Measurements from ENCODE around the gene ST6GALNAC4.

The ST6GALNAC4 gene

DNA sequence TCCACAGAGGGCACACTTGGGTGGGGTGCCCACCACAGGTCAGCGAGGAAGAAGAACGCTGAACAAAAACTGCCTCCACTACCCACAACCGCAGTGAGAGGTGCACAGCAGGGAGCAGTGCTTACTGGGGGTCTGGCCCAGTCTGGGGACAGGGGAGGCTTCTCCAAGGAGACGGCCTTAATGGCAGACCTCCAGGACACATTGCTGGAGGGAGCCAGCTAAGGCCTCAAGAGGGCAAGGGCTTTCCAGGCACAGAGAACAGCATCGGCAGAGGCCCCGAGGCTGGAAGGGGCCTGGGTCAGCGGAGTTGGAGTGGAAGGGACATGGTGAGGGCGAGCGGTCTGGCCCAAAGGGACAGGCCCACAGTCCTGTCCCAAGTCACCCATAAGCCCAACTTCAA is 29.1 kb upstream of the ST6GALNAC4 start:
- no peak for DNase-seq

- DNase-seq = no peak
These were observed 28.5 kb upstream of the ST6GALNAC4 start for GRCh38 chr9:127945338-127945737.

DNA sequence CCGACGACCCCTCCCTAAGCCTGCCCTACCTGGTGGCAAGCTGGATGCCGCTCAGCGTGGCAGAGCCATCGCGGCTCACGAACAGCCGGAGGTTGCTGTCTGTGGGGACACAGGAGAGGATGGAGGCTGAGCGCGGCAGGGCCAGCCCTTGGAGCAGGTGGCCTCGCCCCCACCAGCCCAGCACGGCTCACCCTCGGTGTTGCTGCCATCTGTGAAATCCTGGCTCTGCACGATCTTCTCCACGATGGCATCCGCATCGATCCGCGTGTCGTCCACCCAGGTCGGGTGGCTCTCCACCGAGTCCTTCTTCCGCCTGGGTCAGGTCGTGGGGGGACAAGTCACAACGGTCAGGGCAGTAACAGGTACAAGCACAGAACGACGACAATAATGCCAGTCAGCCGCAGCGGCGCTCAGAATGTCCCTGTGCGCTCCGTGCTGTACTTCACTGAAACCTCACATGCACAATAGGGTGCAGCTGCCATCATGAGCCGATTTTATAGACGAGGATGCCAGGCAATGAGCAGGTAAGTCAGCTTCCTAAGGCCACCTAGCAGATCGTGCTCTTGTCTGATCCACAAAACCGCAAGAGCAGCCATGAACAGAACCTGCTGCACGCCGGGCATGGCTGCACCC is 27.9 kb upstream of the ST6GALNAC4 start:
- DNase-seq = no peak

DNA sequence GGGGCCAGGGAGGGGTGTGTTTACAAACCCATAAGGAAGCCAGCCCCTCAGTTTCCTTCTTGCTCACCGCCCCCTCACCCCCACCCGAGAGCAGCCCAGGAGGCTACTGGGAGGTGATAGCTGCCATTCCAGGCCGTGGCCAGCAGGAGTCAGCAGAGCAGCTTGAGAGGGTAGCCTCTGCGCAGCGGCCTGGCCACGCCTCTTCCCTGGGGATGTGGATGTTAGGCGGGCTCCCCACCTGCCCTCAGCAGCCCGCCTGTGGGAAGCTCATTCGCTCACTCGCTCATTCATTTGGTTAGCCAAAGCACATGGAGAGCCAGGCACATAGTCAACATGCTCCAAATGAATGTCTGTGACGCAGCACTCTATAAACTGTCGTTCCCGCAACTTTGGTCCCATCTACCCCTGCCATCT is 26.9 kb upstream of the ST6GALNAC4 start:
- peak; percentile 65 for DNase-seq

DNA sequence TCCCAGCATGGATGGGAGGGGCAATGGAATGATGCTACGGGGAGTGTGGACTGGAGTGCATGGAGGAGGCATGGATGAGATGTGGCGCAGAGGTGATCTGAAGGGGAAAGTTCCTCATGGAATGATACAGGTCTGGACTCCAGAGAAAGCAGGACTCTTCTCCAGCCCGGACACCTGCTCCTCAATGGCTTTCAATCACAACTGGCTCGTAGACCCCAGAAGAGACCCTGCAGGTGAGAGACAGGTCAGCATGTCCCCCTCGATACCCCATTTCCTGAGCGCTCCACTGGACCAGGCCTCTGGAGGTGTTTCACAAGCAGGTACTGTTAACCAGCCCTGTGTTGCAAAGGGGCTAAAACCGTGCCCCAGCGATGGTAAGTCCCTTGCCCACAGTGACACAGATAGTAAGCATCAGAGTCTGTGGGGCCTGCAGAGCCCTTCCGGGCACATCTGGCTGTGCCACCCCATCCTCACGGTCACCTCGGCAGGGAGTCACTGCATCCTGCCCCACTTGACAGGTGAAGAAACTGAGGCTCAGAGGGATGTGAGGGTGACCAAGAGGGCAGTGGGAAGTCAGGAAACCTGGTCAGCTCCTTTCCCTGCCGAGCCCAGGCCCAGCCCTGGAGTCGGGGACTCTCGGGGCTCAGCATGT is 26.3 kb upstream of the ST6GALNAC4 start:
- no peak for DNase-seq

DNA sequence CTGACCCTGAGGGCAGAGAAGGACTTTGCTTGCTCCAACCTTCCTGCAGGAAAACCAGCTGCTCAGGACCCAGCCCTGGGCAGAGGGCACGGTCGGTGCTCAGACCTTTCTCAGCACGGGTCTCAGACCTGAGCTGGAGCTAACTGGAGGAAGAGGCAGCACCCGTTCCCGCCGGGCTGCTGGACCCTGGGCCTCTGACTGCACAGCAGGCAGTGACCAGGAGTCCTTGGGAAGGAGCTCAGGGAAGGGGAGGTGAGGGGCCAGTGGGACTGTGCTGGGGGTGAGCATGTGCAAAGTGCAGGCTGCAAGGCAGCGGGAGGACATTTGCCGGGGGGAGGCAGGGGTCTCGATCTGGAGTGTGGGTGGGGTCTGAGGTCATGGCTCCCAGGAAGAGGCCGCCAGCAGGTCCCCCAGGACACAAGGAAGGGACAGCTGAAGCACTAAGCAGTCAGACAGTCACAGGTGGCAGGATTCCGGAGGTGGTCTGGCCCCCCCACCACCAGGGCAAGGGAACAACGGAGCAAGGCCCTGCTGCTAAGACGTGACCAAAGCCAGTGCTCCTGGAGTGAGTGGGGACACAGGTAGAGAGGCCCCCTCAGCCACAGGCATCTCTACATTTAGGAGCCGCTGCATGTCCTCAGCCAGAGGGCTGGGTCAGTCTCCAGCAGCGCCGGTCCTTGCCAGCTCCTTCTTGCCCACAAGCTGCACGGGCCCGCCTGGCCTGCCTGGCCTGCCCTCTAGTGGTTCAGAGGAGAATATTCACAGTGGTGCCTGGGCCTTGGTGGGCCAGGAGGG is 25.6 kb upstream of the ST6GALNAC4 start:
- DNase-seq = peak; percentile 29

- DNase-seq = no peak
These were observed 25.0 kb upstream of the ST6GALNAC4 start for GRCh38 chr9:127941961-127942215.

- no peak for DNase-seq
These were observed 24.5 kb upstream of the ST6GALNAC4 start for GRCh38 chr9:127941062-127941960.

GRCh38 chr9:127940593-127940992 is 23.8 kb upstream of the ST6GALNAC4 start:
- DNase-seq = no peak

DNA sequence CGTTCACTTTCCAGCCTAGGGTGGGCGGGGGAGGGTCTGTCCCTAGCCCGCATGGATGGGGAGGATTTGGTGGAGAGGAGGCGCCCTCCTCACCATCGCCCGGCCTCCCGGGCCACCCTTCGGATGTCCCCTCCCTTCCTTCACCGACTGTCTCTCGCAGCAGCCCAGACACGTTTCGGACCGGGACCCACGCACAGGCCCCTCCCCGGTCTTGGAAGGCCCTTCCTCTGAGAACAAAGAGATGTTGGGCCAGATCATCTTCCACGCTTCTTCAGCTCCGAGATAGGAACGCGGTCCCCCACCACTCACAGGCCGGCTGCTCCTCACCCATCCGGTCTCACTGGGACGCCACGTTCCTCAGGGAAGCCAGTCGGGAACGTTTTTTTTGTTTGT is 21.5 kb upstream of the ST6GALNAC4 start:
- no peak for DNase-seq

GRCh38 chr9:127937388-127938297 is 20.8 kb upstream of the ST6GALNAC4 start, which contains the start of gene DPM2:
Gene DPM2 (minus strand): TSS chr9:127937854. CDS start chr9:127937820, 34 bp downstream.
- peak; percentile 63 for DNase-seq

DNA sequence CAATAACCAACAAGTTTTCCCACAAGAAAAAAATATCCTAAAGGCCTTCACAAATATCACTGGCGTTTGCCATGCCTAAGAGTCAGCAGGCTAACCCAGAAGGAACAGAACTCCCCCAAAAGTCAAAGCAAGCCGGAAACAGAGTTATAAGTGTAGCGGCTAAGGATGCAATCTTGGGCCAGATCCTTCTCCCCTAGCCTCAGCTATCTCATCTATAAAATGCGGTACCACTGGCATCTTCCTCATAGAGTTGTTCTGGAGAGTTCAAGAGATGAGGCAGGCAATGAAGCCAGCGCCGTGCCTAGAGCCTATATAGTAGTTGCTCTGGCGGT is 20.2 kb upstream of the ST6GALNAC4 start:
- no peak for DNase-seq

- DNase-seq = no peak
These were observed 19.6 kb upstream of the ST6GALNAC4 start for GRCh38 chr9:127936347-127936852.

DNA sequence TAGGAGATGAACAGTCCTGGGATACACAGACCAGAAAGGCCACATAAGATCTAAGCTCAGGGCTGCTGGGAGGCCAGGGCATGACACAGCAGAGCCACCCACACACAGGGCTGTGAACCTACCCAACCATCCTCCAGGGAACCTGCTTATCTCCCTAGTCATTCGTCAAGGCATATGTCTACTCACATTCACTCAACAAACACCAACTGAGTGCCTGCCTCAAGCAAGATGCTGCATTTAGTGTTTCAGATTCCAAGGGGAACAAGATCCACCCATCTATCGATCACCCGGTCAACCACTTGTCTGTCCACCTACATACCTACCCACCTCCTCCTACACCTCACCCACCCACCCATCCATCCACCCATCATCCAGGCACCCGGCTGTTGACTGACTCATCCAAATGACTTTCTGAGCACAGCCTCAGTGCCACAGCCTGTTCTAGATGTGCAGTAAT is 19.0 kb upstream of the ST6GALNAC4 start:
- no peak for DNase-seq

GRCh38 chr9:127934986-127935385 is 18.1 kb upstream of the ST6GALNAC4 start:
- no peak for DNase-seq

- no peak for DNase-seq
These were observed 17.4 kb upstream of the ST6GALNAC4 start for GRCh38 chr9:127934248-127934647.

- DNase-seq = peak; percentile 43
These were observed 14.4 kb upstream of the ST6GALNAC4 start for GRCh38 chr9:127931092-127931881.

- peak; percentile 78 for DNase-seq
These were observed 13.6 kb upstream of the ST6GALNAC4 start, which contains the start of gene PIP5KL1 for GRCh38 chr9:127930231-127931091. Gene PIP5KL1 (minus strand): TSS chr9:127930777. CDS start chr9:127930752, 25 bp downstream.

DNA sequence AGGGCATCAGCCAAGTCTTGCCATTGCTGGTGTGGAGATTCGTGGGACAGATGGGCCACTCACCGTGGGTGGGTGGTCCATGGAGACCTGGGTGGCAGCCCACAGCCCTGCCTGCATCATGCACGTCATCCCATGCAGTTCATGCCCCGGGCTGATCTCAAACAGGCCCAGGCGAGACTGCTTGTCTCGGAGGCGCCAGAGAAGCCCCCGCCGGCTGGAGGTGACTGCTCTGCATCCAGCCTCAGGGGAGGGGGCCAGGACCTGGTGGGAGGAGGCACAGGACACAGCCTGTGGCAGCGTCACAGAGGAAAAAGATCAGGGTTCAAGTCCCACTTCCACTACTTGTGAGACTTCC is 12.8 kb upstream of the ST6GALNAC4 start:
- no peak for DNase-seq
